Fibroblast of the aortic adventitia (primary cell): ENCODE data around the gene GNPNAT1. TPM values are rescaled to one million over a fixed set of nuclear protein-coding genes. Genes with fewer than 3 reads are reported as not detected.

Source experiments
- DNase-seq: peaks from one replicate; pipeline ENCODE4 v3.0.0-alpha.2; 2010; ENCODE audit warnings: low read depth
- H3K4me3 ChIP-seq: 2 replicates; pipeline ENCODE4 v1.5.1; 2011; ENCODE audit warnings: low read depth, mild to moderate bottlenecking, control low read depth, low read length, moderate library complexity
- total RNA-seq: library from RNA; depleted of rRNA; stranded (reverse); fragments of >200 nt; gene quantifications from 2 replicates; pipeline ENCODE4 v1.2.3, GENCODE V29; 2012; ENCODE audit warnings: low replicate concordance
- TF ChIP-seq, protein P1 (sequence below): IDR thresholded peaks from 2 replicates; pipeline ENCODE4 v1.5.1; 2011; ENCODE audit warnings: mild to moderate bottlenecking, low read length, control low read depth, inconsistent platforms; ENCODE audit not compliant: insufficient read depth

Gene GNPNAT1
- total RNA-seq, 1 donor, result 59.9 TPM

DNA sequence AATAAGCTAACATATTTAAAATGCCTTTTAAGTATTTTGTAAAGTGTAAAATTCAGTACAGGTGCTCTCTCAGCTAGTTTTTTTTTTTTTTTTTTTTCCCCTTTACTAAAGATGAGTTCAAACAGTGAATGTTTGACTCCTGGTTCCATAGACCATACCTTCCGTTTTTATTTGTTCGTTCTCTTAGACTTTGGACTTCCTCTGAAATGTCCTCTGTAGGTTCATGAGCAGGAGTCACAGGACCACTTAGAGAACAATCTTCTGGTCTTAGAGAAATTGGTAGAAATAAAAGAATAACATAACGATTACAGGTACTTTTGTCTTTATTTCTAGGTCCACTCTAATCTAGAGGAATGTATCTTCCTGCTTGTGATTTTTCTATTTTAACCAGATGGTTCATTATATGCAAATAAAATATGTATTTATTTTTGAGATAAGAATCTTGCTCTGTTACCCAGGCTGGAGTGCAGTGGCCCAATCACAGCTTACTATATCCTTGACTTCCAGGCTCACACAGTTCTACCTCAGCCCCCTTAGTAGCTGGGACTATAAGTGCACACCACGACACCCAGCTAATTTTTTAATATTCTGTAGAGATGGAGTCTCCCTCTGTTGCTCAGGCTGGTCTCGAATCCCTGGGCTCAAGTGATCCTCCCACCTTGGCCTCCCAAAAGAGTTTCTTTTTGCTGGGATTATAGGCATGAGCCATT lies 35.6 kb downstream of the GNPNAT1 start:
- H3K4me3 ChIP-seq, result no peak overlapping the region
- TF ChIP-seq, protein P1, sequence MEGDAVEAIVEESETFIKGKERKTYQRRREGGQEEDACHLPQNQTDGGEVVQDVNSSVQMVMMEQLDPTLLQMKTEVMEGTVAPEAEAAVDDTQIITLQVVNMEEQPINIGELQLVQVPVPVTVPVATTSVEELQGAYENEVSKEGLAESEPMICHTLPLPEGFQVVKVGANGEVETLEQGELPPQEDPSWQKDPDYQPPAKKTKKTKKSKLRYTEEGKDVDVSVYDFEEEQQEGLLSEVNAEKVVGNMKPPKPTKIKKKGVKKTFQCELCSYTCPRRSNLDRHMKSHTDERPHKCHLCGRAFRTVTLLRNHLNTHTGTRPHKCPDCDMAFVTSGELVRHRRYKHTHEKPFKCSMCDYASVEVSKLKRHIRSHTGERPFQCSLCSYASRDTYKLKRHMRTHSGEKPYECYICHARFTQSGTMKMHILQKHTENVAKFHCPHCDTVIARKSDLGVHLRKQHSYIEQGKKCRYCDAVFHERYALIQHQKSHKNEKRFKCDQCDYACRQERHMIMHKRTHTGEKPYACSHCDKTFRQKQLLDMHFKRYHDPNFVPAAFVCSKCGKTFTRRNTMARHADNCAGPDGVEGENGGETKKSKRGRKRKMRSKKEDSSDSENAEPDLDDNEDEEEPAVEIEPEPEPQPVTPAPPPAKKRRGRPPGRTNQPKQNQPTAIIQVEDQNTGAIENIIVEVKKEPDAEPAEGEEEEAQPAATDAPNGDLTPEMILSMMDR, result no peak
- DNase-seq, result no peak

DNA sequence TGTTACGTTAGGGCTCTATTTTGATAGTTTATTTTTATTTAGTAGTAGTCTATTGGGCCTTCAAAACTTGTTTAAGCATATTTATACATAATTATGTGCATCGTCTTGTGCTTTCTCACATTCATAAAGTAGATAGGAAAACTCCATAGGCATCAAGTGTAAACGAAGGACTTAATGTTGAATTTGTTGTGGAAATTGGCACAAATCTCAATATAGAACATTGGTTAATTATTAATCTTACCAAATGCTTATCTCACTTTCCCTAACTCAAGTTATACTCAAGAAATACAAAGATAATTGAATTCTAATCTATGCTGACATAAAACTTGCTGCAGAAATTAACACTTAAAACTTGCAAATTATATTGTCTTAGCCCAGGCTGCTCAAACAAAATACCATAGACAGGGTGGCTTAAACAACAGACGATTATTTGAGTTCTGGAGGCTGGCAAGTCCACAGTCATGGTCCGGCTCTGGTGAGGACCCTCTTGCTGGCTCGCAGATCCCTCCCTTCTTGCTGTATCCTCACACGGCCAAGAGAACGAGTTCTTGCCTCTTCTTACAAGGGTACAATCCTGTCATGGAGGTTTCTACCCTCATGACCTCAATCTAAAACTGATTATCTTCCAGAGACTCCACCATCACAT lies 42.6 kb downstream of the GNPNAT1 start:
- H3K4me3 ChIP-seq, result no peak overlapping the region
- TF ChIP-seq, protein P1, result no peak
- no peak for DNase-seq

- DNase-seq, result no peak
- H3K4me3 ChIP-seq, result no peak overlapping the region
- TF ChIP-seq, protein P1, result no peak
These were observed 49.5 kb downstream of the GNPNAT1 start for GRCh38 chr14:52741865-52742264.

DNA sequence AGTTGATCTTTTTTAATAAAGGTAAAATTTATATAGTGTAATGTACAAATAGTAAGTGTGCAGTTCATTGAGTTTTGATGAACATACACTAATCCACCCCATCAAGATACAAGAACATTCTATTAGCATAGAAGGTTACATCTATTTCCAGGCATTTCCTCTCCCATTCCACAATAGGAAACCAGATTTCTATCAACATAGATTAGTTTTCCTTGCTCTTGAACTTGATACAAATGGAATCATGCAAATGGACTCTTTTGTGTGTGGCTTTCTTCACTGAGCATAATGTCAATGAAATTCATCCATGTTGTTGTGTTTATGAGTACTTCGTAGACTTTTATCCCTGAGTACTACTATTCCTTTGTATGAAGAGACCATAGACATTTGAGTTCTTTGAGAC lies 50.7 kb downstream of the GNPNAT1 start:
- TF ChIP-seq, protein P1, result no peak
- DNase-seq, result no peak
- H3K4me3 ChIP-seq, result no peak overlapping the region

- TF ChIP-seq, protein P1, result no peak
- no peak overlapping the region for H3K4me3 ChIP-seq
- DNase-seq, result no peak
These were observed 53.0 kb downstream of the GNPNAT1 start for GRCh38 chr14:52738409-52738808.

GRCh38 chr14:52735921-52736489 lies 55.4 kb downstream of the GNPNAT1 start:
- no peak for DNase-seq
- TF ChIP-seq, protein P1, result no peak
- H3K4me3 ChIP-seq, result no peak overlapping the region
